Liver (tissue), 9 donors: Measurements from ENCODE around the gene COMMD1. TPM values are rescaled to one million over a fixed set of nuclear protein-coding genes. Genes with fewer than 3 reads are reported as not detected.

ENCODE experiments used
- DNase-seq: peaks from one replicate; pipeline ENCODE4 v3.0.0-alpha.2; 2017; ENCODE audit warnings: low spot score
- H3K27ac ChIP-seq, 2 donors: one replicate each; pipeline ENCODE4 v1.7.0; 2013; ENCODE audit warnings: inconsistent platforms in 2 of 2, low read length in 2 of 2, control low read depth in 1 of 2, low read depth in 1 of 2, mild to moderate bottlenecking in 1 of 2
- H3K27me3 ChIP-seq, 4 donors: one replicate each; pipeline versions ENCODE4 v1.6.1 to v1.7.0; 2013; ENCODE audit warnings: low read length in 3 of 4, inconsistent platforms in 1 of 4, mild to moderate bottlenecking in 1 of 4, moderate library complexity in 1 of 4; ENCODE audit not compliant: control insufficient read depth in 4 of 4, insufficient read depth in 4 of 4
- H3K36me3 ChIP-seq, 4 donors: one replicate each; pipeline versions ENCODE4 v1.6.1 to v1.7.0; 2013; ENCODE audit warnings: low read length in 3 of 4, mild to moderate bottlenecking in 3 of 4, low read depth in 1 of 4, moderate library complexity in 1 of 4; ENCODE audit not compliant: control insufficient read depth in 4 of 4, insufficient read depth in 3 of 4
- H3K4me1 ChIP-seq, 4 donors: one replicate each; pipeline versions ENCODE4 v1.6.1 to v1.7.0; 2013; ENCODE audit warnings: low read length in 3 of 4, mild to moderate bottlenecking in 3 of 4, moderate library complexity in 1 of 4; ENCODE audit not compliant: control insufficient read depth in 4 of 4, insufficient read depth in 4 of 4
- H3K4me3 ChIP-seq, 3 donors: one replicate each; pipeline versions ENCODE4 v1.6.1 to v1.7.0; 2013; ENCODE audit warnings: low read length in 3 of 3, control low read depth in 1 of 3, low read depth in 1 of 3, mild to moderate bottlenecking in 1 of 3
- H3K9ac ChIP-seq, 2 donors: one replicate each; pipeline ENCODE4 v1.7.0; 2013; ENCODE audit warnings: low read length in 2 of 2, mild to moderate bottlenecking in 2 of 2, moderate library complexity in 2 of 2, control low read depth in 1 of 2, low read depth in 1 of 2
- H3K9me3 ChIP-seq, 4 donors: one replicate each; pipeline versions ENCODE4 v1.6.1 to v1.7.0; 2013; ENCODE audit warnings: low read length in 3 of 4; ENCODE audit not compliant: control insufficient read depth in 4 of 4
- ATF3 ChIP-seq: IDR thresholded peaks from 2 replicates; pipeline ENCODE4 v1.6.1; 2016; ENCODE audit warnings: antibody characterized with exemption
- CTCF ChIP-seq: fragments of 150-350 bp; IDR thresholded peaks from 2 replicates; pipeline ENCODE4 v1.5.1; 2017; ENCODE audit warnings: improper control_type of control experiment, low read depth, low read length; ENCODE audit not compliant: missing input control
- EGR1 ChIP-seq, 2 donors: IDR thresholded peaks; 2 replicates each; pipeline ENCODE4 v1.6.1; 2016 to 2018; ENCODE audit warnings: antibody characterized with exemption in 2 of 2, low read depth in 2 of 2
- FOXA1 ChIP-seq: IDR thresholded peaks from 2 replicates; pipeline ENCODE4 v1.6.1; 2016; ENCODE audit warnings: antibody characterized with exemption
- GABPA ChIP-seq, 2 donors: IDR thresholded peaks in 1 of 2; conservative IDR thresholded peaks in 1 of 2; 2 replicates each; pipeline ENCODE4 v1.6.1; 2016; ENCODE audit warnings: antibody characterized with exemption in 2 of 2, mild to moderate bottlenecking in 1 of 2, moderate library complexity in 1 of 2
- HNF4A ChIP-seq, 2 donors: conservative IDR thresholded peaks; 2 replicates each; pipeline ENCODE4 v1.6.1; 2016; ENCODE audit warnings: antibody characterized with exemption in 2 of 2, mild to moderate bottlenecking in 2 of 2
- HNF4G ChIP-seq: IDR thresholded peaks from 2 replicates; pipeline ENCODE4 v1.6.1; 2016; ENCODE audit warnings: antibody characterized with exemption
- JUND ChIP-seq, 2 donors: IDR thresholded peaks; 2 replicates each; pipeline ENCODE4 v1.6.1; 2016; ENCODE audit warnings: antibody characterized with exemption in 2 of 2
- MAX ChIP-seq: IDR thresholded peaks from 2 replicates; pipeline ENCODE4 v1.6.1; 2016; ENCODE audit warnings: antibody characterized with exemption
- NR2F2 ChIP-seq: IDR thresholded peaks from 2 replicates; pipeline ENCODE4 v1.6.1; 2016; ENCODE audit warnings: antibody characterized with exemption
- RAD21 ChIP-seq, 2 donors: IDR thresholded peaks; 2 replicates each; pipeline ENCODE4 v1.6.1; 2016; ENCODE audit warnings: antibody characterized with exemption in 2 of 2, mild to moderate bottlenecking in 2 of 2
- REST ChIP-seq: IDR thresholded peaks from 2 replicates; pipeline ENCODE4 v1.6.1; 2016; ENCODE audit warnings: antibody characterized with exemption, mild to moderate bottlenecking
- SP1 ChIP-seq: IDR thresholded peaks from 2 replicates; pipeline ENCODE4 v1.6.1; 2018; ENCODE audit warnings: antibody characterized with exemption, mild to moderate bottlenecking
- TAF1 ChIP-seq: conservative IDR thresholded peaks from 2 replicates; pipeline ENCODE4 v1.6.1; 2016; ENCODE audit warnings: antibody characterized with exemption, mild to moderate bottlenecking
- YY1 ChIP-seq: IDR thresholded peaks from 2 replicates; pipeline ENCODE4 v1.6.1; 2016; ENCODE audit warnings: antibody characterized with exemption, mild to moderate bottlenecking
- WGBS: extraction: QIAGEN DNeasy Blood & Tissue Kit; methylation state at CpG from one replicate; pipeline ENCODE4 v1.1.7; 2013; 5-methylcytosine and 5-hydroxymethylcytosine counted together
- polyA plus RNA-seq, 2 donors: library from polyadenylated mRNA; stranded (reverse) in 1 of 2; unstranded in 1 of 2; fragments of 200-250 nt in 1 of 2; fragments of >200 nt in 1 of 2; fragmentation: Nextera tagmentation in 1 of 2; extraction: Ambion mirVana in 1 of 2; gene quantifications; one replicate each; pipeline versions ENCODE4 v1.2.1 to v1.2.3, GENCODE V29; 2013 to 2015
- total RNA-seq, 2 donors: library from RNA; depleted of rRNA; stranded (reverse); fragments of >200 nt; gene quantifications; one replicate each; pipeline ENCODE4 v1.2.3, GENCODE V29; 2014
- donor health status: healthy.
- donor health status: healthy.
- donor health status: healthy.
- donor health status: healthy.
- donor health status: healthy.

Gene COMMD1
- total and polyA plus RNA-seq, 4 donors: 17.4 to 47.9 (median 20.7) TPM

- H3K4me1 ChIP-seq: peaks cover 0 to 2% (median 0%) of the 10 kb centered on the region in 4 donors
- H3K4me3 ChIP-seq: no peak overlapping the region
- 96% methylated on average over 30 of the region's 30 CpGs for WGBS
- no peak for DNase-seq
- H3K27me3 ChIP-seq: no peaks in the 10 kb centered on the region
- H3K9ac ChIP-seq: no peak overlapping the region
- no peaks in the 10 kb centered on the region for H3K36me3 ChIP-seq
- H3K27ac ChIP-seq: no peak overlapping the region
- TF ChIP-seq MAX: no peak
- TF ChIP-seq ATF3: no peak
- no peak for TF ChIP-seq EGR1 (IDR thresholded peaks at IDR 0.05; ENCODE audit: low read depth in 2 of 2)
- no peak for TF ChIP-seq YY1
- no peak for TF ChIP-seq CTCF
- no peak for TF ChIP-seq JUND (IDR thresholded peaks at IDR 0.05)
- no peak for TF ChIP-seq HNF4G
- TF ChIP-seq SP1: no peak
- TF ChIP-seq TAF1: no peak
- H3K9me3 ChIP-seq: peaks cover 0 to 3% (median under 1%) of the 10 kb centered on the region in 4 donors
Observed at GRCh38 chr2:62042400-62042799, 136.9 kb downstream of the COMMD1 start.

- H3K27me3 ChIP-seq: no peaks in the 10 kb centered on the region
- DNase-seq: no peak
- peaks cover 0 to 3% (median under 1%) of the 10 kb centered on the region in 4 donors for H3K9me3 ChIP-seq
- 94% methylated on average over 2 of the region's 2 CpGs for WGBS
- H3K27ac ChIP-seq: no peak overlapping the region
- no peaks in the 10 kb centered on the region for H3K36me3 ChIP-seq
- no peak overlapping the region for H3K4me3 ChIP-seq
- TF ChIP-seq YY1: no peak
- no peak for TF ChIP-seq GABPA (IDR thresholded peaks at IDR 0.05 in 1 of 2, conservative IDR thresholded peaks at IDR 0.05 in 1 of 2)
- no peak for TF ChIP-seq ATF3
- no peak for TF ChIP-seq NR2F2
- no peak for TF ChIP-seq HNF4A (conservative IDR thresholded peaks at IDR 0.05)
- TF ChIP-seq RAD21 (IDR thresholded peaks at IDR 0.05): no peak
- TF ChIP-seq CTCF: no peak
- peaks cover 0 to 2% (median 0%) of the 10 kb centered on the region in 4 donors for H3K4me1 ChIP-seq
- no peak overlapping the region for H3K9ac ChIP-seq
Observed at GRCh38 chr2:62042944-62043343, 137.5 kb downstream of the COMMD1 start.

- H3K4me3 ChIP-seq: no peak overlapping the region
Observed at GRCh38 chr2:62045017-62045543, 139.6 kb downstream of the COMMD1 start.

More at GRCh38 chr2:62045017-62045543, 139.6 kb downstream of the COMMD1 start:
- H3K9me3 ChIP-seq: peaks cover 0 to 3% (median under 1%) of the 10 kb centered on the region in 4 donors
- DNase-seq: no peak
- H3K9ac ChIP-seq: no peak overlapping the region
- no peak for TF ChIP-seq FOXA1
- no peak for TF ChIP-seq TAF1
- no peak for TF ChIP-seq EGR1 (IDR thresholded peaks at IDR 0.05; ENCODE audit: low read depth in 2 of 2)
- no peak for TF ChIP-seq NR2F2
- TF ChIP-seq CTCF: no peak
- no peak for TF ChIP-seq HNF4A (conservative IDR thresholded peaks at IDR 0.05)
- no peak for TF ChIP-seq SP1
- TF ChIP-seq REST: no peak
- TF ChIP-seq MAX: no peak
- 87% methylated on average over 3 of the region's 3 CpGs for WGBS
- H3K4me1 ChIP-seq: no peaks in the 10 kb centered on the region
- H3K27ac ChIP-seq: no peak overlapping the region
- H3K27me3 ChIP-seq: no peaks in the 10 kb centered on the region
- H3K36me3 ChIP-seq: no peaks in the 10 kb centered on the region
